Putamen (tissue), 1 donor: Measurements from ENCODE around the gene PEF1.
A peak's percentile ranks its signal among the peaks of the same experiment; 100 is the strongest.
"Not testable (repeated sequence)": the region's sequence is repeated elsewhere in the genome, so short reads cannot be mapped to it uniquely, and the experiment has no call there.

Experiments used
- DNase-seq: peaks from one replicate; pipeline ENCODE4 v3.0.0-alpha.2; 2016; ENCODE audit warnings: low spot score

The PEF1 gene

GRCh38 chr1:31609514-31610118 lies 35.1 kb downstream of the PEF1 start:
- DNase-seq = no peak

GRCh38 chr1:31607360-31607759 lies 37.3 kb downstream of the PEF1 start:
- DNase-seq = no peak

- DNase-seq = no peak
These were observed 38.7 kb downstream of the PEF1 start for GRCh38 chr1:31605908-31606427.

GRCh38 chr1:31602081-31602480 lies 42.6 kb downstream of the PEF1 start:
- DNase-seq = no peak

GRCh38 chr1:31600641-31601040 lies 44.0 kb downstream of the PEF1 start:
- DNase-seq = no peak

GRCh38 chr1:31598980-31599379 lies 45.7 kb downstream of the PEF1 start:
- no peak for DNase-seq

- no peak for DNase-seq
These were observed 48.0 kb downstream of the PEF1 start for GRCh38 chr1:31596737-31597097.

- DNase-seq = no peak
These were observed 48.6 kb downstream of the PEF1 start for GRCh38 chr1:31595836-31596736.

GRCh38 chr1:31593770-31594632 lies 50.7 kb downstream of the PEF1 start:
- peak; percentile 27 for DNase-seq

- no peak for DNase-seq
These were observed 51.5 kb downstream of the PEF1 start for GRCh38 chr1:31593136-31593665.

GRCh38 chr1:31592132-31592531 lies 52.5 kb downstream of the PEF1 start:
- no peak for DNase-seq

GRCh38 chr1:31591425-31592093 lies 53.1 kb downstream of the PEF1 start:
- no peak for DNase-seq

GRCh38 chr1:31588751-31589515 lies 55.7 kb downstream of the PEF1 start:
- no peak for DNase-seq

- DNase-seq = peak; percentile 9
These were observed 56.8 kb downstream of the PEF1 start for GRCh38 chr1:31587720-31588423.

- not testable (repeated sequence) for DNase-seq
These were observed 57.4 kb downstream of the PEF1 start for GRCh38 chr1:31587328-31587699.

GRCh38 chr1:31586376-31587327 lies 58.0 kb downstream of the PEF1 start:
- no peak for DNase-seq

GRCh38 chr1:31585736-31586365 lies 58.8 kb downstream of the PEF1 start:
- DNase-seq = no peak
